HepG2 (cell line): ENCODE measurements around the gene GRK4. TPM values are rescaled to one million over a fixed set of nuclear protein-coding genes. Genes with fewer than 3 reads are reported as not detected.
A peak's percentile ranks its signal among the peaks of the same experiment; 100 is the strongest.

Source experiments
- ATF4 ChIP-seq, 2 experiments: fragments of 450-650 bp in 1 of 2; sonication (generic) in 1 of 2; formaldehyde crosslinking; IDR thresholded peaks; 2 replicates each; pipeline versions ENCODE4 v1.5.0 to v1.8.0; 2020 to 2022; ENCODE audit warnings: mild to moderate bottlenecking in 1 of 2, missing genetic modification reagents in 1 of 2
- ETS1 ChIP-seq: sonication (generic); formaldehyde crosslinking; IDR thresholded peaks from 2 replicates; pipeline ENCODE4 v1.4.0; 2020; ENCODE audit warnings: missing genetic modification reagents
- GFI1 ChIP-seq: sonication (generic); formaldehyde crosslinking; IDR thresholded peaks from 2 replicates; pipeline ENCODE4 v1.5.0; 2020; ENCODE audit warnings: missing genetic modification reagents, mild to moderate bottlenecking, borderline replicate concordance
- MAF1 ChIP-seq: sonication (generic); formaldehyde crosslinking; IDR thresholded peaks from 2 replicates; pipeline ENCODE4 v1.5.0; 2020; ENCODE audit warnings: missing genetic modification reagents, borderline replicate concordance
- MEF2D ChIP-seq: sonication (generic); formaldehyde crosslinking; IDR thresholded peaks from 2 replicates; pipeline ENCODE4 v1.5.1; 2020; ENCODE audit warnings: mild to moderate bottlenecking, missing genetic modification reagents
- PRDM10 ChIP-seq: sonication (generic); formaldehyde crosslinking; IDR thresholded peaks from 2 replicates; pipeline ENCODE4 v1.4.0; 2020; ENCODE audit warnings: low read depth, missing genetic modification reagents
- RBAK ChIP-seq: sonication (generic); formaldehyde crosslinking; IDR thresholded peaks from 2 replicates; pipeline ENCODE4 v1.5.1; 2020; ENCODE audit warnings: mild to moderate bottlenecking, missing genetic modification reagents
- SNAI1 ChIP-seq: sonication (generic); formaldehyde crosslinking; IDR thresholded peaks from 2 replicates; pipeline ENCODE4 v1.5.0; 2020; ENCODE audit warnings: mild to moderate bottlenecking, missing genetic modification reagents, borderline replicate concordance
- TFE3 ChIP-seq: IDR thresholded peaks from 2 replicates; pipeline ENCODE4 v1.6.1; 2016
- U2AF2 ChIP-seq: fragments of 200-400 bp; formaldehyde crosslinking; IDR thresholded peaks from 2 replicates; pipeline ENCODE4 v1.6.1; 2017; ENCODE audit warnings: low read depth, mild to moderate bottlenecking, low read length
- ZFP37 ChIP-seq: sonication (generic); formaldehyde crosslinking; IDR thresholded peaks from 2 replicates; pipeline ENCODE4 v1.4.0; 2020; ENCODE audit warnings: missing genetic modification reagents, borderline replicate concordance
- ZFP41 ChIP-seq: sonication (generic); formaldehyde crosslinking; IDR thresholded peaks from 2 replicates; pipeline ENCODE4 v1.4.0; 2020; ENCODE audit warnings: mild to moderate bottlenecking, missing genetic modification reagents, borderline replicate concordance
- ZNF33A ChIP-seq: sonication (generic); formaldehyde crosslinking; IDR thresholded peaks from 2 replicates; pipeline ENCODE4 v1.5.1; 2020; ENCODE audit warnings: missing genetic modification reagents, mild to moderate bottlenecking, moderate library complexity, borderline replicate concordance
- ZNF414 ChIP-seq: sonication (generic); formaldehyde crosslinking; IDR thresholded peaks from 2 replicates; pipeline ENCODE4 v1.5.0; 2020; ENCODE audit warnings: missing genetic modification reagents
- ZNF567 ChIP-seq: sonication (generic); formaldehyde crosslinking; IDR thresholded peaks from 2 replicates; pipeline ENCODE4 v1.8.1; 2023; ENCODE audit warnings: mild to moderate bottlenecking, missing genetic modification reagents, borderline replicate concordance
- ZNF574 ChIP-seq: sonication (generic); formaldehyde crosslinking; IDR thresholded peaks from 2 replicates; pipeline ENCODE4 v1.4.0; 2020; ENCODE audit warnings: missing genetic modification reagents
- polyA plus RNA-seq, 8 experiments: library from polyadenylated mRNA; depleted of rRNA in 3 of 8; stranded (reverse) in 7 of 8; unstranded in 1 of 8; fragments of >200 nt; fragmentation: Illumina TruSeq in 4 of 8; extraction: Trizol in 4 of 8; gene quantifications; 2 replicates each; pipeline versions ENCODE4 v1.2.1 to v1.2.3, GENCODE V29; 2011 to 2016; ENCODE audit warnings: low read depth in 4 of 8, missing spikeins in 1 of 8, mixed read lengths in 1 of 8; ENCODE audit not compliant: insufficient read depth in 1 of 8
- total RNA-seq, 5 experiments: library from RNA; depleted of rRNA; stranded (reverse); fragments of >200 nt; fragmentation: Illumina TruSeq; extraction: Trizol; gene quantifications; 2 replicates each; pipeline ENCODE4 v1.2.3, GENCODE V29; 2016; ENCODE audit warnings: low read depth in 1 of 5

Gene GRK4
- total and polyA plus RNA-seq, 2 of the 13 experiments (the other 11 are each of a cell fraction or from before 2014, with no cell fraction given), result 1.8 to 2.0 TPM

GRCh38 chr4:3074078-3074845 lies 110.9 kb downstream of the GRK4 start, which contains the start of the genes HTT and HTT-AS (continued):
- TF ChIP-seq SNAI1 (CRISPR knock-in tag), result no peak
- 0 out of 2 replicates have a peak, but pooled peaks have one; percentile 0 for TF ChIP-seq TFE3 (CRISPR knock-in tag)
- no peak for TF ChIP-seq MEF2D (CRISPR knock-in tag)
- TF ChIP-seq ZFP41 (CRISPR knock-in tag), result no peak
- no peak for TF ChIP-seq U2AF2
- 0 out of 2 replicates have a peak, but pooled peaks have one; percentile 3 for TF ChIP-seq MAF1 (CRISPR knock-in tag)
- TF ChIP-seq ZNF567, result no peak
- TF ChIP-seq ZNF574 (CRISPR knock-in tag), result peak; percentile 14; the same call in 1 of the 2 replicates
- no peak for TF ChIP-seq ZNF414 (CRISPR knock-in tag)
- TF ChIP-seq ETS1, result no peak
- TF ChIP-seq ZNF33A (CRISPR knock-in tag), result no peak
- no peak; a peak in 1 of 4 replicates for TF ChIP-seq ATF4 (CRISPR knock-in tag; IDR thresholded peaks at IDR 0.05)
- no peak for TF ChIP-seq GFI1
- no peak for TF ChIP-seq ZFP37 (CRISPR knock-in tag)
- TF ChIP-seq RBAK, result no peak
- no peak for TF ChIP-seq PRDM10 (CRISPR knock-in tag)
